Gastrocnemius medialis (tissue), 4 donors: ENCODE data around the gene TRAPPC5.

Experiments used
- POLR2A ChIP-seq, 2 donors: fragments of 450-650 bp; IDR thresholded peaks; one replicate each; pipeline ENCODE4 v1.6.1; 2017; ENCODE audit warnings: antibody characterized with exemption in 2 of 2, mild to moderate bottlenecking in 2 of 2, moderate library complexity in 2 of 2
- TF ChIP-seq, protein P1 (sequence below), 5 experiments: fragments of 450-650 bp in 3 of 5; fragments of 200-600 bp in 2 of 5; sonication (generic) in 2 of 5; IDR thresholded peaks in 4 of 5; conservative IDR thresholded peaks in 1 of 5; 1 replicate in 4 of 5; 2 replicates in 1 of 5; pipeline ENCODE4 v1.5.1; 2016 to 2019; ENCODE audit warnings: antibody characterized with exemption in 5 of 5, mild to moderate bottlenecking in 3 of 5, moderate library complexity in 3 of 5

DNA sequence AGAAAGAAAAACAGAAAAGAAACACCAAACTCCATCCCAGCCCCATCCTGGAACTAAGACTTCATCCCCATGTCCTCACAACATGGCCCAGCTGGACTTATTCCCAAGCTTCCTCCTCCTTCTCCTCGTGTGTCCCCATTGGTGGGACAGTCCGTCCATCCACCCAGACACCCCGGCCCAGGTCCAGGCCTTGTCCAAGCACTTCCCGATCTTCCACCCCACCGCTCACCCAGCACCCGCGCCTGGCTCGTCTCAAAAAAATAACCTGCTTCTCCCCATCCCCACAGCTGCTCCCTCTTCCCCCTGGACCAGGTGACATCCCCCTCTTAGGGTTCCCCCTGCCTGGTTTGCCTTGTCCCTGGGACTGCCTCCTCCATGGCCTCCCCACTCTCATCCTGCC, 22.7 kb downstream of the TRAPPC5 start:
- TF ChIP-seq, protein P1, sequence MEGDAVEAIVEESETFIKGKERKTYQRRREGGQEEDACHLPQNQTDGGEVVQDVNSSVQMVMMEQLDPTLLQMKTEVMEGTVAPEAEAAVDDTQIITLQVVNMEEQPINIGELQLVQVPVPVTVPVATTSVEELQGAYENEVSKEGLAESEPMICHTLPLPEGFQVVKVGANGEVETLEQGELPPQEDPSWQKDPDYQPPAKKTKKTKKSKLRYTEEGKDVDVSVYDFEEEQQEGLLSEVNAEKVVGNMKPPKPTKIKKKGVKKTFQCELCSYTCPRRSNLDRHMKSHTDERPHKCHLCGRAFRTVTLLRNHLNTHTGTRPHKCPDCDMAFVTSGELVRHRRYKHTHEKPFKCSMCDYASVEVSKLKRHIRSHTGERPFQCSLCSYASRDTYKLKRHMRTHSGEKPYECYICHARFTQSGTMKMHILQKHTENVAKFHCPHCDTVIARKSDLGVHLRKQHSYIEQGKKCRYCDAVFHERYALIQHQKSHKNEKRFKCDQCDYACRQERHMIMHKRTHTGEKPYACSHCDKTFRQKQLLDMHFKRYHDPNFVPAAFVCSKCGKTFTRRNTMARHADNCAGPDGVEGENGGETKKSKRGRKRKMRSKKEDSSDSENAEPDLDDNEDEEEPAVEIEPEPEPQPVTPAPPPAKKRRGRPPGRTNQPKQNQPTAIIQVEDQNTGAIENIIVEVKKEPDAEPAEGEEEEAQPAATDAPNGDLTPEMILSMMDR (IDR thresholded peaks at IDR 0.05 in 4 of 5, conservative IDR thresholded peaks at IDR 0.05 in 1 of 5) = no peak
- TF ChIP-seq POLR2A (IDR thresholded peaks at IDR 0.05) = no peak
